Keratinocyte (primary cell): ENCODE data around the gene HEBP2.

Experiments used
- EZH2 ChIP-seq: IDR thresholded peaks from one replicate; pipeline ENCODE4 v1.6.1; 2012; ENCODE audit warnings: inconsistent platforms, mild to moderate bottlenecking, low read length, moderate library complexity
- TF ChIP-seq, protein P1 (sequence below), 3 experiments: IDR thresholded peaks in 1 of 3; conservative IDR thresholded peaks in 1 of 3; optimal IDR thresholded peaks in 1 of 3; 2 replicates in 2 of 3; 3 replicates in 1 of 3; pipeline versions ENCODE3 to v1.5.1; 2011; ENCODE audit warnings: low read length in 3 of 3, mild to moderate bottlenecking in 3 of 3, moderate library complexity in 2 of 3, control low read depth in 1 of 3, inconsistent platforms in 1 of 3; ENCODE audit not compliant: insufficient read depth in 2 of 3; ENCODE audit errors: extremely low read depth in 1 of 3

DNA sequence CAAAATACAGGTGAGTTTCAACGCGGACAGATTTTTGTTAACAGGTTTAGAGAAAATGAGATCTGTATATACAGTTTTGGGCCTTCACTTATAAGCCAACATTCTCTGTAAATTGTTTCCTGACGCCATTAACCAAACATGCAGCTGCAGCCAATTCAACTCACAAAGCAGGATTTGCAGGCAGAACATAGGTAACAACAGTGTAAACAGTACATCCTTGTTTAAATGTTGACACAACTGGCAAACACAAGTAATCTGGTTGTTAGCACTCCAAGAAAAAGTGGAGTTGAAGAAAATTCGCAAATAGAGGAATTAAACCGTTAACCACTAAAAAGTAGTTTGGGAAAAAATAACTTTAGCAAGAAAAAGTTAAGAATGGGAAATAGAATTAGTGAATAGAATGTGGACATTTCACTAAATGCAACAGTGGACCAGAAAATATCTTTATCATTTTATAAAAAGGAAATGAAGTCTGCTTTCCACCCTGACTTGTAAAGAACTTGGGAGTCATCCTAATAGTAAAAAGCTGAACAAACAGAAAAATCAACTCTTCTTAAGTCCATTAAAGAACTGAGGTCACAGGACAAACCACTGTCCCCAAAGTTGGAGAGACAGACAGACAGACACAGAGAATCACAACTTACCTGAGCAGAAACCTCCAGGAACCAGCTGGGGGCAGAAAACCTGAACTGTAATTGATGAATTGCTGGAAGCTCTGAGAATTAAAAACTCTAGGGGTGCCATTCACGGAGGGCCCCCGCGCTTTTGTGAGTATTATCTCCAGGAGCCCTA, 16.2 kb upstream of the HEBP2 start:
- TF ChIP-seq, protein P1, sequence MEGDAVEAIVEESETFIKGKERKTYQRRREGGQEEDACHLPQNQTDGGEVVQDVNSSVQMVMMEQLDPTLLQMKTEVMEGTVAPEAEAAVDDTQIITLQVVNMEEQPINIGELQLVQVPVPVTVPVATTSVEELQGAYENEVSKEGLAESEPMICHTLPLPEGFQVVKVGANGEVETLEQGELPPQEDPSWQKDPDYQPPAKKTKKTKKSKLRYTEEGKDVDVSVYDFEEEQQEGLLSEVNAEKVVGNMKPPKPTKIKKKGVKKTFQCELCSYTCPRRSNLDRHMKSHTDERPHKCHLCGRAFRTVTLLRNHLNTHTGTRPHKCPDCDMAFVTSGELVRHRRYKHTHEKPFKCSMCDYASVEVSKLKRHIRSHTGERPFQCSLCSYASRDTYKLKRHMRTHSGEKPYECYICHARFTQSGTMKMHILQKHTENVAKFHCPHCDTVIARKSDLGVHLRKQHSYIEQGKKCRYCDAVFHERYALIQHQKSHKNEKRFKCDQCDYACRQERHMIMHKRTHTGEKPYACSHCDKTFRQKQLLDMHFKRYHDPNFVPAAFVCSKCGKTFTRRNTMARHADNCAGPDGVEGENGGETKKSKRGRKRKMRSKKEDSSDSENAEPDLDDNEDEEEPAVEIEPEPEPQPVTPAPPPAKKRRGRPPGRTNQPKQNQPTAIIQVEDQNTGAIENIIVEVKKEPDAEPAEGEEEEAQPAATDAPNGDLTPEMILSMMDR (optimal IDR thresholded peaks at IDR 0.05 in 1 of 3, IDR thresholded peaks at IDR 0.05 in 1 of 3, conservative IDR thresholded peaks at IDR 0.05 in 1 of 3; ENCODE audit: extremely low read depth in 1 of 3, insufficient read depth in 2 of 3, low read length in 3 of 3): no peak
- TF ChIP-seq EZH2: no peak
